CD14-positive monocyte (primary cell): ENCODE measurements around the gene APCDD1L. TPM values are rescaled to one million over a fixed set of nuclear protein-coding genes. Genes with fewer than 3 reads are reported as not detected.

Experiments used
- DNase-seq, 3 donors: peaks; one replicate each; pipeline ENCODE4 v3.0.0-alpha.2; 2011 to 2022
- H2AFZ ChIP-seq: 2 replicates; pipeline ENCODE4 v1.6.0; 2012; ENCODE audit warnings: mild to moderate bottlenecking, low read depth, low read length, inconsistent platforms; ENCODE audit not compliant: insufficient read depth, poor library complexity, severe bottlenecking
- H3K27ac ChIP-seq, 2 donors: 1 replicate in 1 of 2; 2 replicates in 1 of 2; pipeline ENCODE4 v1.5.1; 2012 to 2013; ENCODE audit warnings: low read length in 2 of 2, control low read depth in 1 of 2, inconsistent platforms in 1 of 2, low read depth in 1 of 2, mild to moderate bottlenecking in 1 of 2
- H3K27me3 ChIP-seq, 2 donors: one replicate each; pipeline versions ENCODE4 v1.6.0 to v1.6.1; 2011 to 2013; ENCODE audit warnings: low read length in 2 of 2; ENCODE audit not compliant: control insufficient read depth in 2 of 2, insufficient read depth in 2 of 2
- H3K36me3 ChIP-seq, 2 donors: replicated peaks in 1 of 2; 1 replicate in 1 of 2; 2 replicates in 1 of 2; pipeline versions ENCODE4 v1.5.1 to v1.6.1; 2012 to 2013; ENCODE audit warnings: low read length in 2 of 2, control low read depth in 1 of 2, inconsistent platforms in 1 of 2, mild to moderate bottlenecking in 1 of 2; ENCODE audit not compliant: insufficient read depth in 2 of 2, control insufficient read depth in 1 of 2
- H3K4me1 ChIP-seq, 2 donors: 1 replicate in 1 of 2; 2 replicates in 1 of 2; pipeline versions ENCODE4 v1.5.1 to v1.6.1; 2012 to 2013; ENCODE audit warnings: low read length in 2 of 2, control low read depth in 1 of 2, inconsistent platforms in 1 of 2, mild to moderate bottlenecking in 1 of 2, moderate library complexity in 1 of 2; ENCODE audit not compliant: insufficient read depth in 2 of 2, control insufficient read depth in 1 of 2
- H3K4me2 ChIP-seq: replicated peaks from 2 replicates; pipeline ENCODE3; 2012; ENCODE audit warnings: low read length, moderate library complexity, mild to moderate bottlenecking; ENCODE audit not compliant: poor library complexity, severe bottlenecking; ENCODE audit errors: extremely low read depth
- H3K4me3 ChIP-seq, 3 experiments: fragments of 200-600 bp in 1 of 3; sonication (generic) in 1 of 3; replicated peaks in 1 of 3; 1 replicate in 2 of 3; 2 replicates in 1 of 3; pipeline ENCODE4 v1.5.1; 2011 to 2013; ENCODE audit warnings: low read length in 3 of 3, mild to moderate bottlenecking in 3 of 3, control low read depth in 2 of 3, low read depth in 2 of 3, inconsistent platforms in 1 of 3, moderate library complexity in 1 of 3
- H3K79me2 ChIP-seq: 2 replicates; pipeline ENCODE4 v1.6.0; 2012; ENCODE audit warnings: mild to moderate bottlenecking, control low read depth, inconsistent platforms, low read length, moderate library complexity; ENCODE audit not compliant: insufficient read depth
- H3K9ac ChIP-seq: 2 replicates; pipeline ENCODE4 v1.6.0; 2017; ENCODE audit warnings: low read length, mild to moderate bottlenecking; ENCODE audit not compliant: insufficient read depth, poor library complexity, severe bottlenecking
- H3K9me3 ChIP-seq, 2 donors: replicated peaks in 1 of 2; 1 replicate in 1 of 2; 2 replicates in 1 of 2; pipeline versions ENCODE4 v1.5.1 to v1.6.1; 2012 to 2013; ENCODE audit warnings: low read length in 2 of 2, control low read depth in 1 of 2; ENCODE audit not compliant: control insufficient read depth in 1 of 2, insufficient read depth in 1 of 2
- H4K20me1 ChIP-seq: 2 replicates; pipeline ENCODE4 v1.6.0; 2012; ENCODE audit warnings: mild to moderate bottlenecking, low read length, control low read depth, moderate library complexity; ENCODE audit not compliant: insufficient read depth
- H3K27ac Mint-ChIP-seq, 7 donors: one replicate each; pipeline ENCODE4 v1.8.0; 2020; ENCODE audit warnings: mild to moderate bottlenecking in 7 of 7, mixed read lengths in 7 of 7, moderate library complexity in 6 of 7, inconsistent platforms in 2 of 7
- H3K27me3 Mint-ChIP-seq, 3 donors: one replicate each; pipeline ENCODE4 v1.8.0; 2021 to 2022; ENCODE audit warnings: low read depth in 3 of 3, mild to moderate bottlenecking in 3 of 3, mixed read lengths in 3 of 3, moderate library complexity in 3 of 3, inconsistent platforms in 1 of 3
- H3K36me3 Mint-ChIP-seq, 2 donors: one replicate each; pipeline ENCODE4 v1.8.0; 2020; ENCODE audit warnings: mixed read lengths in 2 of 2, inconsistent platforms in 1 of 2, mild to moderate bottlenecking in 1 of 2
- H3K4me1 Mint-ChIP-seq: one replicate; pipeline ENCODE4 v1.8.0; 2020; ENCODE audit warnings: mild to moderate bottlenecking, mixed read lengths
- H3K4me3 Mint-ChIP-seq, 2 donors: one replicate each; pipeline ENCODE4 v1.8.0; 2020; ENCODE audit warnings: mild to moderate bottlenecking in 2 of 2, mixed read lengths in 2 of 2, moderate library complexity in 1 of 2
- H3K9me3 Mint-ChIP-seq, 7 donors: one replicate each; pipeline ENCODE4 v1.8.0; 2020 to 2022; ENCODE audit warnings: mixed read lengths in 7 of 7, mild to moderate bottlenecking in 6 of 7, moderate library complexity in 6 of 7, inconsistent platforms in 2 of 7
- CTCF ChIP-seq: fragments of 200-600 bp; IDR thresholded peaks from one replicate; pipeline ENCODE4 v1.8.0; 2022; ENCODE audit warnings: antibody characterized with exemption, mild to moderate bottlenecking
- WGBS: methylation state at CpG from one replicate; pipeline ENCODE4 v1.1.5; 2013; ENCODE audit warnings: missing lambda C conversion rate; ENCODE audit not compliant: insufficient coverage; 5-methylcytosine and 5-hydroxymethylcytosine counted together
- intact Hi-C, 2 donors: fragments of 100-400 bp; cut with micrococcal nuclease; formaldehyde crosslinking; loops; one replicate each; pipeline versions ENCODE4 v1.15.0 to v1.15.1; 2023
- polyA plus RNA-seq, 3 donors: library from polyadenylated mRNA; depleted of rRNA in 1 of 3; unstranded in 2 of 3; stranded (reverse) in 1 of 3; fragments of 300-500 nt in 2 of 3; fragments of >200 nt in 1 of 3; fragmentation: Illumina TruSeq in 2 of 3; gene quantifications; 1 replicate in 2 of 3; 2 replicates in 1 of 3; pipeline ENCODE4 v1.2.3, GENCODE V29; 2012 to 2021

APCDD1L gene
- polyA plus RNA-seq, 3 donors, result not detected

DNA sequence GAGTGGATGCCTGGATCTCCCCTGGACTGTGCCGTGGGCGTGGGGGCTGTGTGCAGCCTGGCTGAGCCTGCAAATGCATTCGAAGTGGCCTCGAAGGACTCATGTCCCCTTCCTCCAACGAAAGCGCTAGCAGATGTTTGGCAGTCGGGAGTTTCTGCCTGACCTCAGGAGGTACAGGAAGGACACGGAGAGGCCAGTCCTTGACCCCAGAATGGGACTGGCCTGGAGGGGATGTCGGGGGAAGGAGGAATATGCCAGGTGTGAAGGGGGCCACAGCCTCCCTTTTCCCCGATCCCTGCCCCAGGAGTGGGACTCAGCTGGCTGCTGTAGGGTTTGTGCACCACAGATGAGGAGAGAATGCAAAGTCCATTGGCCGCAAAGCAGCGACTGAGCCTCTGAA lies 45.6 kb downstream of the APCDD1L start:
- no peaks in the 10 kb centered on the region for H3K4me1 ChIP-seq
- H3K27ac ChIP-seq, result no peak overlapping the region
- intact Hi-C loops, result no loop called here
- no peak overlapping the region for H3K4me3 ChIP-seq
- H3K36me3 Mint-ChIP-seq, result no peaks in the 10 kb centered on the region
- H3K9ac ChIP-seq, result no peak overlapping the region
- H3K27me3 Mint-ChIP-seq, result peaks cover 8 to 31% (median 12%) of the 10 kb centered on the region in 3 donors
- H3K9me3 ChIP-seq, result no peaks in the 10 kb centered on the region
- TF ChIP-seq CTCF, result no peak
- no peak overlapping the region for H3K4me3 Mint-ChIP-seq
- H3K27ac Mint-ChIP-seq, result no peak overlapping the region
- no peaks in the 10 kb centered on the region for H3K79me2 ChIP-seq
- H2AFZ ChIP-seq, result no peak overlapping the region
- H3K4me2 ChIP-seq, result no peak overlapping the region
- no peaks in the 10 kb centered on the region for H4K20me1 ChIP-seq
- H3K27me3 ChIP-seq, result peaks cover 0 to 2% of the 10 kb centered on the region in 2 donors
- H3K36me3 ChIP-seq, result no peaks in the 10 kb centered on the region
- no peak for DNase-seq
- H3K4me1 Mint-ChIP-seq, result no peaks in the 10 kb centered on the region
- WGBS, result 91% methylated on average over 12 of the region's 12 CpGs
- H3K9me3 Mint-ChIP-seq, result no peaks in the 10 kb centered on the region

DNA sequence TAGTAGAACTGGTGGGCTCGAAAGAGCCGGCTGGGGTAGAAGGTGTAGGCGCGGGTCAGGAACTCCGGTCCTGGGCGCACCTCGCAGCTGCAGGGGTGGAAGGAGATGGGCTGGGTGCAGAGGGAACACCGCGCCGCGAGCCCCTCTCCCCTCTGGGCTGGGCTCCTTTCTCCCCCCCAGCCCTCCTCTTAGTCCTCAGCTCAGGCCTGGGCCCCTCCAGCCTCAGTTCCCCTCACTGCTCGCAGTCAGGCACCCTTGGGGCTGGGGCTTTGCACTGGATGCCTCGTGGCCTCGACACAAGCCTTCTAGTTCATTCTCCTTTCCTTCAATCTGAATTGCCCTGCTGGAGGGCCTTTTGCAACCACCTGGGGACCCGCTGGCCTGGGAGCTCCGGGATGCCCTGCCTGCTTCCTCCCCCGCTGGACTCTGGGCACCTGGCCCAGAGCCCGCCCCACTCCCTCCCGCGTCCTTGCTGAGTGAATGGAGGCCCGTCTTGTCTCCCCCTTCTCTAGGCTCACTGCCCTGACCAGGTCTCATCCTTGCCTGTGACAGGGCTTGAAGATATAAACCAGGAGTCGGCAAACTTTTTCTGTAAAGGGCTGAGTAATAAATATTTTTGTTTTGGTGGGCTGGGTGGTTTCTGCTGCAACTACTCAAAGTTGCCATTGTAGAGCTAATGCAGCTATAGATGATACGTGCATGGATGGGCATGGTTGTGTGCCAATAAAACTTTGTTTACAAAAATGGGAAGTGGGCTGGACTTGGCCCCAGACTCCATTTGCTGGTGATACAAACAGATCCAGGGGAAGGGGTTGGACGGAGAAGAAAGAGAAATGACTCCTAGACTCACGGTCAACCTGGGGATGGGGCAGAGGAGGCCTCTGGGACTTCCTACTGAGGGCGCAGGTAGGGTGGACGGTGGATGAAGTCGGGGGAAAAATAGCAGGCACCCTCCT lies 47.3 kb downstream of the APCDD1L start:
- Mint-ChIP-seq H3K27ac (no peak overlapping the region), H3K4me1 (no peaks in the 10 kb centered on the region), H3K36me3 (no peaks in the 10 kb centered on the region), H3K9me3 (peaks cover 0 to 3% (median 0%) of the 10 kb centered on the region in 7 donors), H3K4me3 (no peak overlapping the region), H3K27me3 (peaks cover 9 to 32% (median 12%) of the 10 kb centered on the region in 3 donors)
- intact Hi-C loops, result no loop called here
- H3K4me2 ChIP-seq, result no peak overlapping the region
- no peak overlapping the region for H3K9ac ChIP-seq
- no peaks in the 10 kb centered on the region for H4K20me1 ChIP-seq
- no peaks in the 10 kb centered on the region for H3K79me2 ChIP-seq
- H3K4me1 ChIP-seq, result no peaks in the 10 kb centered on the region
- DNase-seq, result no peak
- H3K4me3 ChIP-seq, result no peak overlapping the region
- no peak overlapping the region for H2AFZ ChIP-seq
- no peak overlapping the region for H3K27ac ChIP-seq
- no peaks in the 10 kb centered on the region for H3K9me3 ChIP-seq
- peaks cover 0 to 2% of the 10 kb centered on the region in 2 donors for H3K27me3 ChIP-seq
- no peak for TF ChIP-seq CTCF
- WGBS, result 84% methylated on average over 12 of the region's 28 CpGs
- no peaks in the 10 kb centered on the region for H3K36me3 ChIP-seq
